Body of pancreas (tissue), 4 donors: ENCODE results near the gene CACNA1C.

Experiments
- CTCF ChIP-seq, 7 experiments: fragments of 450-650 bp in 4 of 7; fragments of 200-600 bp in 3 of 7; sonication (generic) in 3 of 7; IDR thresholded peaks; one replicate each; pipeline ENCODE4 v1.5.1; 2016 to 2019; ENCODE audit warnings: antibody characterized with exemption in 7 of 7
- POLR2A ChIP-seq, 3 donors: fragments of 450-650 bp; IDR thresholded peaks; one replicate each; pipeline ENCODE4 v1.6.1; 2016; ENCODE audit warnings: antibody characterized with exemption in 3 of 3, mild to moderate bottlenecking in 2 of 3

GRCh38 chr12:2347137-2347843, 294.5 kb downstream of the CACNA1C start:
- TF ChIP-seq CTCF (IDR thresholded peaks at IDR 0.05) (no peak), POLR2A (IDR thresholded peaks at IDR 0.05) (no peak)
